Activated B cell treated with CpG ODN at 0.5 μM for 24 hours (primary cell): ENCODE measurements around the gene BHLHA9. TPM values are rescaled to one million over a fixed set of nuclear protein-coding genes. Genes with fewer than 3 reads are reported as not detected.
"Not testable (repeated sequence)": the region's sequence is repeated elsewhere in the genome, so short reads cannot be mapped to it uniquely, and the experiment has no call there.

Experiments
- ATAC-seq: fragments of 200-7000 bp; cut with Tn5 transposase; one replicate; pipeline ENCODE4 v1.10.0; 2021; ENCODE audit warnings: low read depth, mild to moderate bottlenecking, moderate library complexity
- CTCF ChIA-PET: fragments of 350-600 bp; sonication (Branson Sonifier 250); formaldehyde crosslinking; loops from one replicate; lab custom pipeline; 2021; ENCODE audit warnings: antibody characterized with exemption; lab: Charles Lee
- POLR2A ChIA-PET: fragments of 350-600 bp; sonication (Branson Sonifier 250); formaldehyde crosslinking; loops from one replicate; lab custom pipeline; 2021; ENCODE audit warnings: antibody characterized with exemption; lab: Charles Lee
- DNase-seq: peaks from one replicate; pipeline ENCODE4 v3.0.0; 2022
- H3K27ac Mint-ChIP-seq: one replicate; pipeline ENCODE4 v1.8.0; 2020; ENCODE audit warnings: mixed read lengths
- H3K27me3 Mint-ChIP-seq: one replicate; pipeline ENCODE4 v1.8.0; 2021; ENCODE audit warnings: mixed read lengths
- H3K36me3 Mint-ChIP-seq: one replicate; pipeline ENCODE4 v1.8.0; 2021; ENCODE audit warnings: low read depth, mixed read lengths
- H3K4me1 Mint-ChIP-seq: one replicate; pipeline ENCODE4 v1.8.0; 2021; ENCODE audit warnings: mixed read lengths
- H3K4me3 Mint-ChIP-seq: one replicate; pipeline ENCODE4 v1.8.0; 2020; ENCODE audit warnings: mild to moderate bottlenecking, mixed read lengths
- H3K9me3 Mint-ChIP-seq: one replicate; pipeline ENCODE4 v1.8.0; 2020; ENCODE audit warnings: mixed read lengths
- CTCF ChIP-seq: fragments of 200-600 bp; IDR thresholded peaks from one replicate; pipeline ENCODE4 v1.8.0; 2022; ENCODE audit warnings: antibody characterized with exemption, mild to moderate bottlenecking
- intact Hi-C: fragments of 100-400 bp; cut with micrococcal nuclease; formaldehyde crosslinking; loops from one replicate; pipeline ENCODE4 v1.15.1; 2024
- total RNA-seq: library from RNA; stranded (reverse); gene quantifications from 2 replicates; pipeline ENCODE4 v1.2.3, GENCODE V29; 2022

The BHLHA9 gene
- total RNA-seq, 1 donor from 2014 or later: not detected

- DNase-seq (no peak), ATAC-seq (no peak)
- intact Hi-C loops: no loop called here
- TF ChIP-seq CTCF: no peak
- ChIA-PET CTCF (interaction anchor here (0.6 kb wide), 1 partner anchor 983 kb away, joined by 4 read pairs; no protein-coding TSS in a partner anchor), POLR2A (no interaction called here)
- H3K9me3 Mint-ChIP-seq: no peaks in the 10 kb centered on the region
- peaks cover 14% of the 10 kb centered on the region for H3K27me3 Mint-ChIP-seq
- H3K27ac Mint-ChIP-seq: no peak overlapping the region
- H3K4me3 Mint-ChIP-seq: no peak overlapping the region
- no peaks in the 10 kb centered on the region for H3K36me3 Mint-ChIP-seq
- no peaks in the 10 kb centered on the region for H3K4me1 Mint-ChIP-seq
Observed at GRCh38 chr17:1304522-1304921, 34.3 kb downstream of the BHLHA9 start.

GRCh38 chr17:1304962-1305563 lies 34.8 kb downstream of the BHLHA9 start:
- TF ChIP-seq CTCF: no peak
- intact Hi-C loops: no loop called here

GRCh38 chr17:1307829-1308228 lies 37.6 kb downstream of the BHLHA9 start:
- H3K9me3 Mint-ChIP-seq, H3K4me3 Mint-ChIP-seq, H3K27me3 Mint-ChIP-seq, CTCF ChIA-PET, ATAC-seq, H3K36me3 Mint-ChIP-seq, H3K4me1 Mint-ChIP-seq, DNase-seq, POLR2A ChIA-PET, intact Hi-C loops, H3K27ac Mint-ChIP-seq: not testable (repeated sequence)

More at GRCh38 chr17:1304962-1305563, 34.8 kb downstream of the BHLHA9 start:
- Mint-ChIP-seq H3K4me1 (no peaks in the 10 kb centered on the region), H3K27me3 (peaks cover 12% of the 10 kb centered on the region), H3K9me3 (no peaks in the 10 kb centered on the region), H3K4me3 (no peak overlapping the region), H3K36me3 (no peaks in the 10 kb centered on the region), H3K27ac (no peak overlapping the region)
- ChIA-PET CTCF (interaction anchor here (0.6 kb wide), 1 partner anchor 983 kb away, joined by 4 read pairs; no protein-coding TSS in a partner anchor), POLR2A (no interaction called here)
- ATAC-seq: no peak
- no peak for DNase-seq

- H3K9me3 Mint-ChIP-seq: no peaks in the 10 kb centered on the region
- peaks cover 9% of the 10 kb centered on the region for H3K27me3 Mint-ChIP-seq
- no peak overlapping the region for H3K27ac Mint-ChIP-seq
- H3K36me3 Mint-ChIP-seq: no peaks in the 10 kb centered on the region
- H3K4me1 Mint-ChIP-seq: no peaks in the 10 kb centered on the region
- no peak overlapping the region for H3K4me3 Mint-ChIP-seq
- intact Hi-C loops: no loop called here
- TF ChIP-seq CTCF: no peak
- ATAC-seq (no peak), DNase-seq (no peak)
- ChIA-PET CTCF (no interaction called here), POLR2A (no interaction called here)
Observed at GRCh38 chr17:1312261-1312870, 42.1 kb downstream of the BHLHA9 start.

GRCh38 chr17:1313270-1314005 lies 43.2 kb downstream of the BHLHA9 start:
- Mint-ChIP-seq H3K27me3 (peaks cover 9% of the 10 kb centered on the region), H3K4me1 (no peaks in the 10 kb centered on the region), H3K36me3 (no peaks in the 10 kb centered on the region), H3K9me3 (no peaks in the 10 kb centered on the region), H3K27ac (no peak overlapping the region), H3K4me3 (no peak overlapping the region)
- ChIA-PET POLR2A (no interaction called here), CTCF (no interaction called here)
- intact Hi-C loops: no loop called here
- DNase-seq (no peak), ATAC-seq (no peak)
- no peak for TF ChIP-seq CTCF
